HG03045 (cell line): ENCODE results near the gene SEC31B.

ENCODE experiments used
- ATAC-seq: cut with Tn5 transposase; IDR thresholded peaks from one replicate; pipeline ENCODE4 v1.9.1; 2021; ENCODE audit warnings: mild to moderate bottlenecking, moderate library complexity; ENCODE audit not compliant: unreplicated experiment

SEC31B gene, protein sequence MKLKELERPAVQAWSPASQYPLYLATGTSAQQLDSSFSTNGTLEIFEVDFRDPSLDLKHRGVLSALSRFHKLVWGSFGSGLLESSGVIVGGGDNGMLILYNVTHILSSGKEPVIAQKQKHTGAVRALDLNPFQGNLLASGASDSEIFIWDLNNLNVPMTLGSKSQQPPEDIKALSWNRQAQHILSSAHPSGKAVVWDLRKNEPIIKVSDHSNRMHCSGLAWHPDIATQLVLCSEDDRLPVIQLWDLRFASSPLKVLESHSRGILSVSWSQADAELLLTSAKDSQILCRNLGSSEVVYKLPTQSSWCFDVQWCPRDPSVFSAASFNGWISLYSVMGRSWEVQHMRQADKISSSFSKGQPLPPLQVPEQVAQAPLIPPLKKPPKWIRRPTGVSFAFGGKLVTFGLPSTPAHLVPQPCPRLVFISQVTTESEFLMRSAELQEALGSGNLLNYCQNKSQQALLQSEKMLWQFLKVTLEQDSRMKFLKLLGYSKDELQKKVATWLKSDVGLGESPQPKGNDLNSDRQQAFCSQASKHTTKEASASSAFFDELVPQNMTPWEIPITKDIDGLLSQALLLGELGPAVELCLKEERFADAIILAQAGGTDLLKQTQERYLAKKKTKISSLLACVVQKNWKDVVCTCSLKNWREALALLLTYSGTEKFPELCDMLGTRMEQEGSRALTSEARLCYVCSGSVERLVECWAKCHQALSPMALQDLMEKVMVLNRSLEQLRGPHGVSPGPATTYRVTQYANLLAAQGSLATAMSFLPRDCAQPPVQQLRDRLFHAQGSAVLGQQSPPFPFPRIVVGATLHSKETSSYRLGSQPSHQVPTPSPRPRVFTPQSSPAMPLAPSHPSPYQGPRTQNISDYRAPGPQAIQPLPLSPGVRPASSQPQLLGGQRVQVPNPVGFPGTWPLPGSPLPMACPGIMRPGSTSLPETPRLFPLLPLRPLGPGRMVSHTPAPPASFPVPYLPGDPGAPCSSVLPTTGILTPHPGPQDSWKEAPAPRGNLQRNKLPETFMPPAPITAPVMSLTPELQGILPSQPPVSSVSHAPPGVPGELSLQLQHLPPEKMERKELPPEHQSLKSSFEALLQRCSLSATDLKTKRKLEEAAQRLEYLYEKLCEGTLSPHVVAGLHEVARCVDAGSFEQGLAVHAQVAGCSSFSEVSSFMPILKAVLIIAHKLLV

GRCh38 chr10:100519311-100520051 is at the start of gene SEC31B:
SEC31B (minus strand) TSS chr10:100519861; CDS start chr10:100516952, 2,909 bp downstream.
- ATAC-seq = no peak

DNA sequence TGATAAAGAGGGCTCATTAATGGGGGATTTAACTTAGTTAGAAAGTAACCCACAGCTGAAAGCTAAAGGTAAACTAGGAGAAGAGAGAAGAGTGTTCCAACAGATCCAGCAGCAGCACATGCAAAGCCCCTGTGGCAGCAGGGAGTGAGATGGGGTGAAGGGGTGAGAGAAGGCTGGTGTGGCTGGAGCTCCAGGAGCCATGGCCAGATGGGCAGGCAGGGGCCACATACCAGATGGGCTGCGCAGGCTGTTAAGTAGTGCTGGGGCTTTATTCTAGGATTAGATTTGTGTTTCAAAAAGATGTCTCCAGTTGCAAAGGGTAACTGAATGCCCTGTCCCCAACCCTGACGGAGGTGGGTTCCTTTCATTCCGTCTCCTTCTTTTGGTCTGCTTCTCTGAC is 49.3 kb upstream of the SEC31B start:
- ATAC-seq = no peak

GRCh38 chr10:100567826-100568225 is 48.2 kb upstream of the SEC31B start:
- no peak for ATAC-seq

DNA sequence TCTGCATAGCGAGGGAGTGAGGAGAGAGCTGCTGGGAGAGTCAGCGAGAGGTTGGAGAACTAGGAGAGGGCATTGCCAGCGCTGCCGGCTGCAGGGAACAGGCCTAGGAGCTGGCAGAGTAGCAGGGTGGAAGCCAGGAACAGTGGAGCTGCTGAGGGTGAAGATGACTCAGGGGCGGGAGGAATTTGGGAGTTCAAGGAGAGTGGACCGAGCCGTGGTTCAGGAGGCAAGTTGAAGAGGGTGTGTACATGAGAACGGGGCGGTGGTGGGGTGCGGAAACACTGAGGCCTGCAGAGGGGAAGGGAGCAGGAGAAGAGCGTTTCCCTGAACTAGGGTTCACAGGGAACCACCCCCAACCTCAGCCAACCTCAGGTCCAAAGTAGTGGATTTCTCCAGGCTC is 47.6 kb upstream of the SEC31B start:
- ATAC-seq = no peak

GRCh38 chr10:100566561-100566960 is 46.9 kb upstream of the SEC31B start:
- ATAC-seq = no peak

DNA sequence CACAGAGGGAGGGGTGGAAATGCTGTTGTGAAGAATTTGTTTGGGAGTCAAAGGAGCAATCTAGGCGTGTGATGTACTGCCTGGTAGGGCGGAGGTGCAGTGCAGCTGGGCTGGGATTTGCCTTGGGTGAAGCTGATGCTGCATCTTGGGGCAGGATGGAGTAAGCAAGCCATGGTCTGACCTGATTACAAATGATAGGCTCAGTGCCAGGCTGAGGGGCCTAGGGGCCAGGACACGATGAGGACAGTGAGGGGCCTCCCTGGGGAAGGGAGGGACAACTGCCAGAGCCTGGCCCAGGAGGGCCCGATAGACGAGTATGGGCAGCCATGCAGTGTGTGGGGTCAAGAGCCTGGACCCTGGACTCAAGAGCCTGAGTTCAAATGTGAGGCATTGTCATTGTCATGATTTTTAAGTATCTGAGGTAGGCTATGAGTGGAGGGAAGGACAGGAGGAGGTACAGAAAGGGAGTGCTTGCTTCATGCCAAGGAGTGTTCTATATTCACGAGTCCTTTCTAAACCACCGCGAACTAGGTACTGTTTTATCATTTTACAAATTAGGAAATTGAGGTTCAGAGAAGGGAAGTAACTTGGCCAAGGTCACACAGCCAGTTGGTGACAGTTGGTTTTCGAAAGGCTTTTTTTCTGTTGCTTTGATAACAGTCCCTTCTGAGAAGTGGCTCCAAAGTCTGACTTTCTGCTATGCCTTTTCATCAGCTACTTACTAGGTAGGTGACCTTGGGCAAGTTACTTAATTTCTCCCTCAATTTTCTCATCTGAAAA is 45.7 kb upstream of the SEC31B start:
- no peak for ATAC-seq

DNA sequence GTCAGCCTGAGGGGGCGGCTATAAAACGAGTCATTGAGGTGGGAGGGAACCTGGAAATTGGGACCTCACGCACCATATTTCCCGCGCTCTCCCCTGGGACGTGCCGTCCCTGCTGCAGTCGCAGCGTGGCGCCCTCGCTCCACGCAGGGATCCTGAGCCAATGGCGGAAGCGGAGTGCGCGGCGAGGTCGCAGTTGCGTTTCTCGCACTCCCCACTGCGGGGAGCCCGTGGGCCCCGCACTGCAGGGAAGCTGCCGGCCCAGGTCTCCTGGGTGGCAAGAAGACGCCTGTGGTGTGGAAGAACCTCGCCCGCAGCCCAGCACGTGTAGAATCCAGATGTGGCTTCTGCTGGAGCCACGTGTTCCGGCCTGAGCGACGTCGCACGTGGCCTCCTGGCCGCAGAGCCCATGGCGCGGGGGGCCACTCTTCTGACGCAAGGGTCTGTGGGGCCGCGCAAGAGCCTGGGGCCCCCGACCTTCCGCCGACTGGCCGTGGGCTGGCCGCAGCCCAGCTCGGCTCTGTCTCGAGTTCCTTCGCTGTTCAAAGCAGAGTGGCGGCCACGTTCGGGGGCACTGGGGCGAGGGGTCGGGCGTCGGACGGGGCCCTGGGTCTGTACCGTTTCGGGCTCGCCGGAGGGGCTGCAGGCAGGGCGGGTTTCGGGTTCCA is 42.5 kb upstream of the SEC31B start:
- peak; percentile 68 for ATAC-seq

- no peak for ATAC-seq
These were observed 41.3 kb upstream of the SEC31B start for GRCh38 chr10:100561005-100561404.

GRCh38 chr10:100560248-100560647 is 40.6 kb upstream of the SEC31B start:
- ATAC-seq = no peak

DNA sequence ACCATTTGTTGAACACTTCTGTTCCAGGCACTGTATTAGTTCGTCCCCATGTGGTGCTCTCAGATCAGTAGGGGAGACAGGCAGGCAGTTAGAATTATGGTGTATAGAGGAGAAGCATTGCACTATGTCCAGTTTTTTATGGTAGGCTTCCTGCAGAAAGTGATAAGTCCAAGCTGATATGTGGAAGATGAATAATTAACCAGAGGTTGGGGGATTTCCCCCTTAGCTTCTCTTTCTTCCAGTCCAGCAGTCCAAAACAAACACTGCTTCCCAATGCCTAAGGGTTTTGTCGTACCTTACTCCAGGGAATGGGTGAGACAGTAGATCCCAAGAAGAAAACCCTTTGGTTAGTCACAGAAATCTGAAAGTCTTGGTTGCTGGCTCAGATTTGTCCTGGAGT is 35.2 kb upstream of the SEC31B start:
- ATAC-seq = no peak

GRCh38 chr10:100553929-100554328 is 34.3 kb upstream of the SEC31B start:
- no peak for ATAC-seq

DNA sequence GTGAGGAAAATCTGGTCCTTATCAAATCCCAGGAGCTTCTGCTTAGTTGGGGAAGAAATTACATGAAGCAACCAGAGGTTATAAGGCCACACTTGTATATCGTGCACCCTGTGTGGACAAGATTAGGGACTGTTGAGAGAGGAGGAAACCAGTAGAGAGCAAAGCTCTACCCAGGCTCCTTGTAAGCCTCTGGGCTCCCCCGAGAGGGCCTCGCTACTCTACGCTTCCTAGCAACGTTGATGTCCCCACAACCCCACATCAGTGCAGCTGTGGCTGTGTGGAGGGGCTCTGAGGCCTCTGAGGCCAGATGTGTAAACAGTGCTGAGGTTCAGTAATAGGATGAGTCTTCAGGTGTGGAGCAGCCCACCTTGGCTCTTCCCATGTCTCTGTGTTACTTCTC is 32.1 kb upstream of the SEC31B start:
- ATAC-seq = no peak

DNA sequence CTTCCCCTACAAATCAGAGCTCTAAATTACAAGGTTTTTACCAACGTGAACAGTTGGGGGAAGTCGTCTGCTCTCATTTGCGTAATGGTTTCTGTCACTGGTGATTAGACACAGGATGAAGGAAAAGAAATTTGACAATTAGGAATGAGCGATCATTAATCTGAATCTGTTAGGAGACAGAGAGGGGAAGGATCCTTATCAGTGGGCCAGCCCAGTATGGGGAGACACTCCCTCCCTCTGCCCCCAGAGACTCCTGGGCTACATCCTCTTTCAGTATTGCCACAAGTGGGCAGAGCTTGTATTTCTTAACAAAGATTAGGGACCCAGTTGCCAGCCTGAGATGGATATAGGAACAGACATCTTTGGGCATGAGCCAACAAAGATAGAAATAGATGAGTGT is 31.5 kb upstream of the SEC31B start:
- no peak for ATAC-seq

GRCh38 chr10:100544950-100545349 is 25.3 kb upstream of the SEC31B start:
- ATAC-seq = no peak

- no peak for ATAC-seq
These were observed 17.8 kb upstream of the SEC31B start for GRCh38 chr10:100537475-100537874.

- peak; percentile 96 for ATAC-seq
These were observed 16.2 kb upstream of the SEC31B start, which contains the start of gene HIF1AN for GRCh38 chr10:100535715-100536353. HIF1AN (plus strand) TSS chr10:100535943; CDS start chr10:100535959, 16 bp downstream.

DNA sequence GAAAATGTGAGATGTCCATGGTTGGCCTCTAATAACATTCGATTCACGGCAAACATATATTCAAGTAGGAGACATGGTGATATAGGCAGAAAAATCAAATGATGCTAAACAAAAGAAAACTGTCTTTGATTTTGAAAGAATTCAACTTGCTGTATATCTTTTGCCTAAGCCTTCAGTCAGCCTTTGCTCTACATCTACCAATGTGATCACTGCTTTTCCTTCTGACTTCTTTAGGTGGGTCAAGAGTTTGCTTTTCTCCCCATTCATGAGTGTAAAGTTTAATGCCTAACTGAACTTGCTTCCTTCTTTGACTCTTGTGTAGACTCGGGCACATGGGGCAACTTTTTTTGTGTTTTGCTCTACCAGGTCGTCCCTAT is 15.7 kb upstream of the SEC31B start:
- ATAC-seq = no peak

DNA sequence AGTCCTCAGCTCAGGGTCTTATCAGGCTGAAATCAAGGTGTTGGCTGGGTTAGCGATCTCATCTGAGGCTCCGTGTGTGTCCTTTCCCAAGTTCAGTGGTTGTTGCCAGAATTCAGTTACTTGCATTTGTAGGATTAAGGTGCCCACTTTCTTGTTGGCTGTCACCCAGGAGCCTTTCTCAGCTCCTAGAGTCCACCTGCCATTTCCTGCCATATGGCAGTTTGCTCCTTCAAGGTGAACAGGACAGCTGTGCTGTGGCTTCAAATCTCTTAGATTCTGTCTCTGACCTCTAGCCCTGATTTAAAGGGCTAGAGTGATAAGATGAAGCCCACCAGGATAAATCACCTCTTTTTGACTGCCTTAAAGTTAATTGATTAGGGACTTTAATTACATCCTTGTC is 15.1 kb upstream of the SEC31B start:
- ATAC-seq = no peak

DNA sequence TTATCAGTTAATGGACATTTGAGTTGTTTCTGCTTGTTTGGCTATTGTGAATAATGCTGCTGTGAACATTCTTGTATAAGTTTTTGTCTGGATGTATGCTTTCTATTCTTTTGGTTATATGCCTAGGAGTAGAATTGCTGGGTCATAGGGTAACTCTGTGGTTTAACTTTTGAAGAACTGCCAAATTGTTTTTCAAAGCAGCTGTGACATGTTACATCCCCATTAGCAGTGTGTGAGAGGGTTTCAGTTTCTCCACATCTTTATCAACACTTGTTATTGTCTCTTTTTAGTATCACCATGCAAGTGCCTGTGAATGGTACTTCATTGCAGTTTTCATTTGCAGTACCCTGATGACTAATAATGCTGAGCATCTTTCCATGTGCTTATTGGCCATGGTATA is 12.1 kb upstream of the SEC31B start:
- no peak for ATAC-seq
